ENCODE data around the gene MRNIP. TPM values are rescaled to one million over a fixed set of nuclear protein-coding genes. Genes with fewer than 3 reads are reported as not detected.

MRNIP gene
- total and polyA plus RNA-seq, 2 of the 8 experiments (the other 6 are each of a cell fraction or from before 2014, with no cell fraction given), result 29.6 TPM

GRCh38 chr5:179820127-179820482 is 38.5 kb downstream of the MRNIP start (continued):
- no peak for TF ChIP-seq CHD7 (IDR thresholded peaks at IDR 0.05; ENCODE audit: insufficient replicate concordance, low read length)

Measured in H1 (cell line).